ENCODE data around the gene CCR3. TPM values are rescaled to one million over a fixed set of nuclear protein-coding genes. Genes with fewer than 3 reads are reported as not detected.
A peak's percentile ranks its signal among the peaks of the same experiment; 100 is the strongest.
"Not testable (repeated sequence)": the region's sequence is repeated elsewhere in the genome, so short reads cannot be mapped to it uniquely, and the experiment has no call there.

The CCR3 gene
- total RNA-seq: not detected in 2 replicates

- DNase-seq (ENCODE audit: low read depth in 2 of 2): no peak
These were observed at the start of gene CCR3 for GRCh38 chr3:46242120-46242519. Gene CCR3 (plus strand): TSS chr3:46242460. CDS start chr3:46265159, 22,699 bp downstream.

DNA sequence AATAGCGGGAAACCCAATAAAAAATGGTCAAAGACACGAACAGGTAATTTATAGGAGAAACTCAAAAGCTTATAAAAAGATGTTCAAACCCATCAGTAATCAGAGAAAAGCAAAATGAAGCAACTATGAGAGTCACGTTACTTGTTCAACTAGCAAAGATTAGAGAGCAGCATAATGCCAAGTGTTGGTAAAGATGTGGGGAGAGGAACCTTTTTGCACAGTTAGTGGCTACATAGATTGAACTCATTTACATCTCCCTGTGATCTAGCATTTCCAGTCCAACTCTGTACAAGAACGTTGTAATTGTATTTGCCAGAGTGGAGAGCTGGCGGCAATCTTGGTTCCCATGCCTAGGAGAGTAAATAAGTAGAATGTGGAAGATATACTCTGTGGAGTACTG lies 49.3 kb upstream of the CCR3 start:
- no peak for DNase-seq (ENCODE audit: low read depth in 2 of 2)

- DNase-seq (ENCODE audit: low read depth in 2 of 2): no peak
These were observed 48.8 kb upstream of the CCR3 start for GRCh38 chr3:46193436-46193835.

- DNase-seq (ENCODE audit: low read depth in 2 of 2): no peak
These were observed 47.2 kb upstream of the CCR3 start for GRCh38 chr3:46194868-46195553.

- DNase-seq (ENCODE audit: low read depth in 2 of 2): no peak
These were observed 45.9 kb upstream of the CCR3 start for GRCh38 chr3:46196261-46196957.

DNA sequence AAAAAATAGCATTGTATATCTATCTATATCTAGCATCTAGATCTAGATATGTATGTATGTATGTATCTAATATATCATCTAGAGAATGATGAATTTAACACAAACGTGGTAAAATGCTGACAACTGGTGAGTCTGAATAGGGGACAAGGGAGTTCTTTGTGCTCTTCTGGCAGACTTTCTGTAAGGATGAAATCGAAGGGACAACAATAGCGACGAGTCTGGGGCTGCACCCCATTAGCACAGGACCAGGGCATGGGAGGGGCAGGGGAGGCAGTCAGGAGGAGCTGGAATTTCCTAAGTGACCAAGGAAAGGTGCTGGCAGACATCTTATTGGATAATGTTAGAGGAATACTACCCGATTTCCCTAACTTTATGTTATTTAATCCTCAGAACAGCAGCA lies 42.0 kb upstream of the CCR3 start:
- DNase-seq (ENCODE audit: low read depth in 2 of 2): no peak

DNA sequence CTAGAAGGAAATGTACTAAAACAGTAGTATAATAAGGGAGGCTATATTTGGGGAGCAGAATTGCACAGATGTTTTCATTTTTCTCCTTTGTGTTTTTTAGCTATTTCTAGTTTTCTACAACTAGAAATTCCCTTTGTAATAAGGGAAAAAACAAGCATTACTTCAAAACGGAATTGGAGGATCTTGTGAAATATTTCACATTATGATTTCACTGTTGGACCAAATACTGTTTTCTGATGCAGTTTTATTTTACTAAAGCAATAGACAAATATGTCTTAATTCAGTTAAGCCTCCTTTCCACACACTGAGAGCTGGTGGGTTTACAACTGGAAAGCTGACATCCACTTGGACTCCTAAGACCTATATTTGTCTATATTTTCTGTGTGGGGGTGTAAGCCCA lies 41.5 kb upstream of the CCR3 start:
- DNase-seq (ENCODE audit: low read depth in 2 of 2): no peak

DNA sequence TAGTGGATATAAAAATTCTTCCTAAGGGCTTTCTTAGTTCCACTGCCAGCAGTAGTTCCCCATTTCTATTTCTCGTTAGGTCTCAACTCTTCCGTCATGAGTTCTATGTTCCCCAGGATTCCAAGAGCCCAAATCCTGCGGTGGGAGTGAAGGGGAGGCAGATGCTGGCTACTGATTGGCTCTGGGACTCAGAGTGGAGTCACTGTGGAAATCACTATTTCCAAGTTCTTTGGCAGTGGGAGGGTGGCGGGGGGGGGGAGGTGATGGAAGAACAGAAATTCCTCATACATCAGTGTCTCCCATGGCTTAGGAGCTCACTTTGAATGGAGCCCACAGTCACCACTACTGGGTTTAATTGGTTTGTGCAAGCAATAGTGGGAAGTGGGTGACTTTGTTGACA lies 39.7 kb upstream of the CCR3 start:
- DNase-seq (ENCODE audit: low read depth in 2 of 2): no peak

DNA sequence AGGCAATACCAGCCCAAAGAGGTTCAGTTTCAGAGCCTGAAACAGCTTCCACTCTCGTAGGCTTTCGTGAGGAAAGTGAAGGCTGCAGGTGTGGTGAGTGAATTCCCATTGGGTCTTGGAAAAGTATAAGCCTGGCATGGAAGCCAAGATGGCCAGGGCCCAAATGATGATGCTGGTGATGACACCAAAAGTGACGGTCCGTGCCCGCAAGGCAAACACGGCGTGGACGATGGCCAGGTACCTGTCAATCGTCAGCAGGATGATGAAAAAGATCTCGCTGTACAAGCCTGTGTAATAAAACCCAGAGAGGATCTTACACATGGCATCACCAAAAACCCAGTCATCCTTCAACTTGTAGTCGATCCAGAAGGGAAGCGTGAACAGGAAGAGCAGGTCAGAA lies 38.6 kb upstream of the CCR3 start:
- no peak for DNase-seq (ENCODE audit: low read depth in 2 of 2)

DNA sequence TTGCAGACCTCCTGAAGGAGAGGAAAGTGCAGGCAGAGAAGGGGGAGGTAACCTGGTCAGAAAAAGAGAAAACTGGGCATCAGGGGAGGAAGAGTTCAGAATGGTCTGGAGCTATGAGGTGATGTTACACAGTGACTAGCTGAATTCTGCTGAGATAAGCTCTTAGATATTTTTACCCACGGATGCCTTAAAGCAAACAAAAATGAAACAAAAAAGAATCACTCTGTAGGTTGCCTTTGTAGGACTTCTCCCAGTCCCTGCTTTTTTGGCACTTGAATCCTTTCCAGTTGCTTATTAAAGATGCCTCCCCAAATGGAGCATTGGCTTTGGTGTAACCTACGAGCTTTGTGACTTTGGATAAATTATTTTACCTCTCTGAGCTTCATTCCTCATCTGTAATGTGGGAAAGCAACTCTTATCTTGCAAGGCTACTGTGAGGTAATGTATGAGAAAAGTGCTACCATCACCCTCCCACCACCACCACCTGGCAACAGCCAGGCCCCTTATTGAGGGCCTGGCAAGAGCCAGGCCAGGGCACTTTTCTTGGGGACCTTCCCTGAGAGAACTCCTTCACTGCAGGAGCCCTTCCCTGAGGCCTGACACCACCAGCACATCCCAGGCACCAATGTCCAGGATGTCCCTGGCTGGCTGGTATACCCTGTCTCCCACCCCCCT lies 36.8 kb upstream of the CCR3 start:
- no peak for DNase-seq (ENCODE audit: low read depth in 2 of 2)

DNA sequence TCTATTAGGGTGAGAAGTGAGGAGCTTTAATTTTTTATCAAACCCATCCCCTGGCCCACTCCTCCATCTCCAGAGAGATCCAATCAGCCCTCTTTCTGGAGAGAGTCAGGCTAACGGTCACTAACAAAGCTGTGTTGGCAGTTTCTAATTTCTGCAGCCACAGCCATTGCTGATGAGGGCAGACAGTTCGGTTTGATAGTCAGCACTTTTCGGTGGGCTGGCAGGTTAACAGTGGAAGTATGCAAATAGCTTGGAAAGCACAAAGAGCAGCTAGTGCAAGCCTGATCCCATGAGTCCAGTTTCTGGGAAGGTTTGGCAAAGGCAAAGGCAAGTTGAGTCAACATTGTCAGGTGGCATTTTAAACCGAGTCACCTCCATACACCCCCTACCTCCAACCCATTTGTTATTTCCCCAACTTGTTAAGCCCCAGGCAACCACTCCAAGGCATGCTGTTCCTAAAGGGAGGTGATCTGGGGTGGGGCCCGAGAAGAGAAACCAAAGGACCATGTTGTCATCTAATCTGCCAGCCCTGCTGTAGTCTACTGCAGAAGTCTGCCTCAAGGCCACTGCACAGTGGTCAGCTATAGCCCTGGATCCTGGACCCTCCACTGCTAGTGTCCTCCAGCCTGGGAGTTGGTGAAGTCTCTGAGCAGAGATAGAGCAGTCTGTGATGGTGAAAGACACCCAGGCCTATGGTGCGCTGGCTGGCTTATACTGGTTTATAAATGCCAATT lies 35.8 kb upstream of the CCR3 start:
- no peak for DNase-seq (ENCODE audit: low read depth in 2 of 2)

DNA sequence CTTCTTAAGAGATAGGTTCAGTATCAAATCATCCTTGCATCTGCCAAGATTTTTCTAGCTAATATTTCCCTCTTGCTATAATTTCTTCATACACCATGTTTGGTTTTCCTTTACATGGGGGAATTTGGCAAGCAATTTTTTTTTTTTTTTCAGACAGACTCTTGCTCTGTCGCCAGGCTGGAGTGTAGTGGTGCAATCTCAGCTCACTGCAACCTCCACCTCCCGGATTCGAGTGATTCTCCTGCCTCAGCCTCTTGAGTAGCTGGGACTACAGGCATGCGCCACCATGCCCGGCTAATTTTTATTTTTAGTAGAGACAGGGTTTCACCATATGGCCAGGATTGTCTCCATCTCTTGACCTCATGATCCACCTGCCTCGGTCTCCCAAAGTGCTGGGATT lies 34.7 kb upstream of the CCR3 start:
- not testable (repeated sequence) for DNase-seq (ENCODE audit: low read depth in 2 of 2)

- DNase-seq (ENCODE audit: low read depth in 2 of 2): peak in 1 of 2 donors; percentile 14
These were observed 34.0 kb upstream of the CCR3 start, which contains the start of gene CCR1 for GRCh38 chr3:46208167-46208704. Gene CCR1 (minus strand): TSS chr3:46208313. CDS start chr3:46204313, 4,000 bp downstream.

GRCh38 chr3:46209053-46209452 lies 33.2 kb upstream of the CCR3 start:
- DNase-seq (ENCODE audit: low read depth in 2 of 2): no peak

DNA sequence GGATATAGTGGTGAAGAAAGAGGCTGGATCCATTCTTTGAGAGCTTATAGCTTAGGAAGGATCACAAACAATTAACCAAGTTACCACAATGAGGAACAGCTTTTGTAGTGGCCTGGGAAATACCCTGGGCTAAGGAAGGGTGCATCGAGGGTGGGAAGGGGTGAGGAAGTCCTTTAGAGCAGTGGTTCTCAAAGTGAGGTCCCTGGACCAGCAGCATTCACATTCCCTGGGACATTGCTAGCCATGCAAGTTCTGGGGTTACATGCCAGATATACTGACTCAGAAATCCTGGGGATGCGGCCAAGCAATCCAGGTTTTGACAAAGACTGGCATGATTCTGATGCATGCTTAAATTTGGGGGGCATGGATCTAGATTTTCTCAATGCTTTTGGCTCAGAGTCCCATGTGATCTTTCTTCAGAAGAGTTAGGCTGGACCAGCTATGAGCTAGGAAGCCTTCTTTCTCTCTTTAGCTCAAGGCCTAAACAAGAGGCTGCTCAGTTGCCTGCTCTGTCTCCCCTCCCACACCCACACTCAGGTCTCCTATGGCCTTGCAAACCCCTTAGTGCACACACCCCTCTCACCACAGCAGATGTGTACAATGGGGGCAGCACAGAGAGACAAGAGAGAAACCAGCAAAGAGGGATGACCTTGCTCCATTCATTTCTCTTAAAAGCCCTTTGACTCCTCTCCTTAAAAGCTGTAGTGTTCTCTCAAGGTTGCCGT lies 32.4 kb upstream of the CCR3 start:
- no peak for DNase-seq (ENCODE audit: low read depth in 2 of 2)

- no peak for DNase-seq (ENCODE audit: low read depth in 2 of 2)
These were observed 30.2 kb upstream of the CCR3 start for GRCh38 chr3:46212101-46212500.

GRCh38 chr3:46213201-46213600 lies 29.1 kb upstream of the CCR3 start:
- no peak for DNase-seq (ENCODE audit: low read depth in 2 of 2)

DNA sequence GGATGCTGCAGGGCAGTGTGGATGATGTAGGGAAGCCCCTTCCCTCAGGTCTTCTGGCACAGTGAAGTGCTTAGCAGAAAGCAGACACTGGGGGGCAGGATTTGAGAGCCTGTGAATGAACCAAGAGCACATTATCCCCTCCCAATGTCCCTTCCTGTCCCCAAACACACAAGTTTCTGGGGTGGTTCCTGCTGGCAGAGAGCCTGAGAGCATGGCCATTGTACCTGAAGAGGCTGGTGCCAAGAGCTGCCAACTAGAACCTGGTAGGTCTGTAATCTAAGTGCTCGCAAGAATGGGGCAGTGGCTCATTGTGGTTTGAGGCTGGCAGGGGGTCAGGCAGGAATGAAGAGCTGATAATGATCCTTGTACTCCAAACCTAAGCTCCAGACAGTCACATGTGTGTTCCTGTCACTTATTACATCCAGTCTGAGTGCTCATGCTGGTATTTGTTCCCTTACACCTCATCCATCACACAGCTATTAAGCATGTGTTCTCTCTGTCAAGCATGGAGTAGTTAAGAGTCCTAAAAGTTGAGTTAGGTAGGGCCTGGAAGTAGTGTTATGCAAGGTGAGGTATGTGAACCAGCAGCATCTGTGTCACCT lies 27.4 kb upstream of the CCR3 start:
- peak; percentile 10 to 11 for DNase-seq (ENCODE audit: low read depth in 2 of 2)

- no peak for DNase-seq (ENCODE audit: low read depth in 2 of 2)
These were observed 26.3 kb upstream of the CCR3 start for GRCh38 chr3:46215810-46216414.

DNA sequence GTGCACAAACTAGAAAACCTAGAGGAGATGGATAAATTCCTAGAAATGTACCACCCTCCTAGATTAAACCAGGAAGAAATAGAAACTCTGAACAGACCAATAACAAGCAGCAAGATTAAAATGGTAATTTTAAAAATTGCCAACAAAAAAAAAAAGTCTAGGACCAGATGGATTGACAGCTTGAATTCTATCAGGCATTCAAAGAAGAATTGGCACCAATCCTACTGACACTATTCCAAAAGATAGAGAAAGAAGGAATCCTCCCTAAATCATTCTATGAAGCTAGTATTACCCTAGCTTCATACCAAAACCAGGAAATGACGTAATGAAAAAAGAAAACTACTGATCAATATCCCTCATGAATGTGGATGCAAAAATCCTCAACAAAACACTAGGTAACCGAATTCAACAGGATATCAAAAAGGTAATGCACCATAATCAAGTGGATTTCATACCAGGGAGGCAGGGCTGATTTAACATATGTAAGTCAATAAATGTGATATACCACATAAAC lies 24.0 kb upstream of the CCR3 start:
- DNase-seq (ENCODE audit: low read depth in 2 of 2): no peak
